ENCODE measurements around the gene HIP1R.
A peak's percentile ranks its signal among the peaks of the same experiment; 100 is the strongest.

Gene HIP1R

DNA sequence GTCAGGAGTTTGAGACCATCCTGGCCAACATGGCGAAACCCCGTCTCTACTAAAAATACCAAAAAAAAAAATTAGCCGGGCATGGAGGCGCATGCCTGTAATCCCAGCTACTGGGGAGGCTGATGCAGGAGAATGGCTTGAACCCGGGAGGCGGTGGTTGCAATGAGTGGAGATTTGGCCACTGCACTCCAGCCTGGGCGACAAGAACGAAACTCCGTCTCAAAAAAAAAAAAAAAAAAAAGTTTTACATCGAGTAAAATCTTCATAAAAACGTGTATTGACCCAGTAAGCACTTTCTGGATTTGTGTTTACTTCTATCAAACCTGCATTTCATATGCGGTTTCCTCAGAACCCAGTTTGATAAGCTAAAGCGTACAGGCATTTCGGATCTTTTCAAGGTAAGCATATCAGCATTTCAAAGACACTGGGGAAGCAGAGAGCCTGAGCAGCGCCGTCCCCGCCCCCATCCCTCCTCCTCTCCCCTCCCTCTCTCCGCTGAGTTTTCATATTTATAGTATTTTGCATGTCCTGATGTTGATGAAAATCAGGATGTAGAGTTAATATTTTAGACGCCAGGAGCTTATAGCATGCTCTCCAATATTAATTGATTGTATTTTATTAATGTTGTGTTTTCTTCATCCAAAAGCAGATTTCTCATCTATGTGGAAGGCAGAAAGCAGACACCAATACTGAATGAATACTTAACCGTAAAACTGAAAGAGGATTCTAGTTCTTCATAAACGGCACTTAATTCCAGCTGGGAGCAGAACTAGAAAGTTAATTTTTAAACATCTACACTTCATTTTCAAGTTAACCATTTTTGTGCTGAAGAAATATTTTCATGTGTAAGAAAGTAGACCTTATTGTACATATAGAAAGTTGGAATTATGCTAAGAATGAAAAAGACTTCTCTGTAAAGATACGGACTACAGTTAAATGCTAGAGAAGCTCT is 9.2 kb upstream of the HIP1R start:
- Mint-ChIP-seq H3K9me3 (no peaks in the 10 kb centered on the region), H3K4me3 (peak overlapping the region; percentile 81 to 87 (median 86)), H3K27me3 (ENCODE audit: low read depth) (peaks cover 21% of the 10 kb centered on the region), H3K27ac (peak overlapping the region; percentile 83 to 94 (median 85)), H3K4me1 (peaks cover 14% of the 10 kb centered on the region), H3K36me3 (ENCODE audit: low read depth) (no peaks in the 10 kb centered on the region)
- TF ChIP-seq, protein P1, sequence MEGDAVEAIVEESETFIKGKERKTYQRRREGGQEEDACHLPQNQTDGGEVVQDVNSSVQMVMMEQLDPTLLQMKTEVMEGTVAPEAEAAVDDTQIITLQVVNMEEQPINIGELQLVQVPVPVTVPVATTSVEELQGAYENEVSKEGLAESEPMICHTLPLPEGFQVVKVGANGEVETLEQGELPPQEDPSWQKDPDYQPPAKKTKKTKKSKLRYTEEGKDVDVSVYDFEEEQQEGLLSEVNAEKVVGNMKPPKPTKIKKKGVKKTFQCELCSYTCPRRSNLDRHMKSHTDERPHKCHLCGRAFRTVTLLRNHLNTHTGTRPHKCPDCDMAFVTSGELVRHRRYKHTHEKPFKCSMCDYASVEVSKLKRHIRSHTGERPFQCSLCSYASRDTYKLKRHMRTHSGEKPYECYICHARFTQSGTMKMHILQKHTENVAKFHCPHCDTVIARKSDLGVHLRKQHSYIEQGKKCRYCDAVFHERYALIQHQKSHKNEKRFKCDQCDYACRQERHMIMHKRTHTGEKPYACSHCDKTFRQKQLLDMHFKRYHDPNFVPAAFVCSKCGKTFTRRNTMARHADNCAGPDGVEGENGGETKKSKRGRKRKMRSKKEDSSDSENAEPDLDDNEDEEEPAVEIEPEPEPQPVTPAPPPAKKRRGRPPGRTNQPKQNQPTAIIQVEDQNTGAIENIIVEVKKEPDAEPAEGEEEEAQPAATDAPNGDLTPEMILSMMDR (IDR thresholded peaks at IDR 0.05; ENCODE audit: unreplicated experiment in 3 of 3): no peak

DNA sequence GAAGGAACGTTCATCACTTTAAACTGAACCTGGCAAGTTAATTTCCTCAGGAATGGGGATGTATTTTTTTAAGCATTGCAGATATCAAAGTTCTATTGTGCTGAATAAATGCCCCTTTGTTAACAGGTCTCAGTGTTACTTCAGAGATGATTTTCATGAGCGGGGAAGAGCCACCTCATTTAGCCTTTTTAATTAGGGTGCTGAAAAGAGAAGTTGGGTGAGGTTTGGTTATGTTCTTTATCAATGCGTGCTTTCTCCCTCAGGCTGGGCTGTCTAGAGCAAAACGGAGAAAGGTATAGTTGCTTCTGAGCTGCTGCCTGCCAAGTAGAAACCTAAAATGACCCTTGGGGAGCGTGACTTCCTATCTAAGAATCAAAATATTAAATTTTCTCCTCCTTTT is 8.0 kb upstream of the HIP1R start:
- H3K27me3 Mint-ChIP-seq (ENCODE audit: low read depth): peaks cover 21% of the 10 kb centered on the region
- no peaks in the 10 kb centered on the region for H3K9me3 Mint-ChIP-seq
- no peaks in the 10 kb centered on the region for H3K36me3 Mint-ChIP-seq (ENCODE audit: low read depth)
- H3K4me3 Mint-ChIP-seq: no peak overlapping the region
- peaks cover 14% of the 10 kb centered on the region for H3K4me1 Mint-ChIP-seq
- TF ChIP-seq, protein P1 (IDR thresholded peaks at IDR 0.05; ENCODE audit: unreplicated experiment in 3 of 3): no peak
- H3K27ac Mint-ChIP-seq: peak overlapping the region; percentile 85 to 91 (median 89)

DNA sequence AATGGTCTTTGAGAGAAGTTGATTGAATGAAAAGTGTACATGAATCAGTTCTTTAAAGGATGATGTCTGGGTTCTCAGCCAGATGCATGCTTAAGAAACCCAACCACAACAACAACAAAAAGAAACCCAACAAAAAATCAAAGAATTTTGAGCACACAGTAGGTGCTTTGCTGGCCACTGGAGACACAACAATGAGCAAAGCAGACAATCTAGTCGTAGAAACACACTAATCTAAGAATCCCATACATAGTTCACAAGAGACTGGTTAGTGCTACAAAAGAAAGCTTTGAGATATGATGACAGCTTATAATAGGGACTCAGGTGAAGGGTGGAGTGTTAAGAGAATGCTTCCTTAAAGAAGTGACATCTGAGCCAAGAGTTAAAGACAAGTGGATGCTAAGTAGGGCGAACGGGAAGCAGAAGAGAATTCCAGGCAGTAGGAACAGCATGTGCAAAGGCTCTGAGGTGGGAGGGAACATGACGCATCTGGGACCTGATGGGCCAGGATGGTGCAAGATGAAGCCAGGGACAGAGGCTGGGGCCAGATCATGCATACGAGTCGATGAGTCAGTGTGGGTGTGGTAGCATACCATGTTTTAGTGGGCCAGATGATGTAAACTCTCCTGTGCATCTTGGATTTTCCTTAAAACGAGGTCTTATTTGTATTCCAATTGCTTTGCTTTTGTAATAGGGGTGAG is 4.6 kb upstream of the HIP1R start:
- peaks cover 28% of the 10 kb centered on the region for H3K4me1 Mint-ChIP-seq
- peak overlapping the region in 1 of 3 experiments; percentile 6 for H3K4me3 Mint-ChIP-seq
- no peaks in the 10 kb centered on the region for H3K9me3 Mint-ChIP-seq
- H3K36me3 Mint-ChIP-seq (ENCODE audit: low read depth): no peaks in the 10 kb centered on the region
- TF ChIP-seq, protein P1 (IDR thresholded peaks at IDR 0.05; ENCODE audit: unreplicated experiment in 3 of 3): no peak
- peaks cover 32% of the 10 kb centered on the region for H3K27me3 Mint-ChIP-seq (ENCODE audit: low read depth)
- H3K27ac Mint-ChIP-seq: peak overlapping the region in 2 of 3 experiments; percentile 19 to 44

DNA sequence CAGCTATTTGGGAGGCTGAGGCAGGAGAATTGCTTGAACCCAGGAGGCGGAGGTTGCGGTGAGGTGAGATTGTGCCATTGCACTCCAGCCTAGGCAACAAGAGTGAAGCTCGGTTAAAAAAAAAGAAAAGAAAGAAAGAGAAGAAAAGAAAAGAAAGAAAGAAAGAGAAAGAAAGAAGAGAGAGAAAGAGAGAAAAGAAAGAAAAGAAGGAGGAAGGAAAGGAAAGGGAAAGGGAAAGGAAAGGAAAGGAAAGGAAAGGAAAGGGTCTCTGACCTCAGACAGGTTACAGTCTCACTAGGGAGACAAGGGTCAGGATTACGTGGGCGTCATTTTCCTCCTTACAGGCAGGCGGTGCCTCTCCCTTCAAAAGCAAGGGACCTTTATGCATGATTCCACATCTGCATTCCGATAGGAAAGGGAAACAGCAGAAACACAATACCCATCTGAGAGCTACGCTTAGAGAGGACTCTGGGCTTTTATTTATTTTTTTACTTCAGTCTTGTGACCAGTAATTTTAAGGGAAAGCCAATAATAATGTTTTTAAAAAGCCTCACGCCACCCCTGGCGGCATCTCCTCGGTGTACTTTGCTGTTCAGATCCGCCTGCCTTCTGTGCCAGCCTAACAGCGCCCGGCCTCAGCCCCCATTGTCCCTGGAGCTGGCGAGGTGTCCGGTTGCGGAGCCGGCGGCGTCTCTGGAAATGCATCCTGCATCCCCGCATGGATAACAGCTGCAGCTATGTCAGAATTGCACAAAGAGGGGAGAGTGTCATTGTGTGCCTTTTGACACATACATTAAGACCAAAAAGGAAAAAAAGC is 945 bp upstream of the HIP1R start:
- TF ChIP-seq, protein P1 (IDR thresholded peaks at IDR 0.05; ENCODE audit: unreplicated experiment in 3 of 3): peak; percentile 25 to 28 (median 25)
- Mint-ChIP-seq H3K36me3 (ENCODE audit: low read depth) (peaks cover 7% of the 10 kb centered on the region), H3K27ac (peak overlapping the region; percentile 95 to 96 (median 95)), H3K27me3 (ENCODE audit: low read depth) (peaks cover 46% of the 10 kb centered on the region), H3K4me3 (peak overlapping the region; percentile 87 to 95 (median 87)), H3K9me3 (no peaks in the 10 kb centered on the region), H3K4me1 (peaks cover 31% of the 10 kb centered on the region)

DNA sequence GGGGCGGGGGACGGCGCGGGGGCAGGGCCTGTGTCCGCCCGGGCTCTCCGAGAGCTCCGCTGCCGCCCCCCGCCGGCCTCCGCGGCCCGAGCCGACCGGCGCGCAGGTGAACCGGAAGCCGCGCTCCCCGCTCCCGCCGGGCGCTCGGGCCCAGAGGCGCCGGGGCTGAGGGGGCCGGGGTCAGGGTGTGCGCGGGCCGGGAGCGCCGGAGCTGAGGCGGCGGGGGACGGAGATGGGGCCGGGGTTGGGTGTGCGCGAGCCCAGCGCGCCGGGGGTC is 431 bp downstream of the HIP1R start:
- TF ChIP-seq, protein P1 (IDR thresholded peaks at IDR 0.05; ENCODE audit: unreplicated experiment in 3 of 3): no peak
- H3K9me3 Mint-ChIP-seq: no peaks in the 10 kb centered on the region

More for the DNA sequence above, 431 bp downstream of the HIP1R start:
- Mint-ChIP-seq H3K27ac (peak overlapping the region; percentile 88 to 96 (median 92)), H3K36me3 (ENCODE audit: low read depth) (peaks cover 7% of the 10 kb centered on the region), H3K4me3 (peak overlapping the region in 2 of 3 experiments; percentile 91 to 95), H3K27me3 (ENCODE audit: low read depth) (peaks cover 50% of the 10 kb centered on the region), H3K4me1 (peaks cover 36% of the 10 kb centered on the region)
